Panc1 (cell line): ENCODE data around the gene AIF1. TPM values are rescaled to one million over a fixed set of nuclear protein-coding genes. Genes with fewer than 3 reads are reported as not detected.

ENCODE experiments used
- ATAC-seq: fragments of 200-7000 bp; cut with Tn5 transposase; 2 replicates; pipeline ENCODE4 v1.9.1; 2020; ENCODE audit warnings: mild to moderate bottlenecking, moderate library complexity
- BruUV-seq: library from RNA; stranded (reverse); fragments of 400-500 nt; replicated peaks from 2 replicates; lab custom pipeline; 2021; lab: Mats Ljungman, UMichigan
- CTCF ChIA-PET: fragments of 300-600 bp; sonication (Branson Sonifier 250); formaldehyde crosslinking; loops from one replicate; lab custom pipeline; 2022; ENCODE audit warnings: antibody characterized with exemption; lab: Charles Lee
- POLR2A ChIA-PET: fragments of 300-600 bp; sonication (Branson Sonifier 250); formaldehyde crosslinking; loops from one replicate; lab custom pipeline; 2022; ENCODE audit warnings: antibody characterized with exemption; lab: Charles Lee
- DNase-seq: peaks from one replicate; pipeline ENCODE4 v3.0.0-alpha.2; 2010; ENCODE audit warnings: low read depth, low spot score
- H3K27ac ChIP-seq: 2 replicates; pipeline ENCODE4 v1.5.1; 2011; ENCODE audit warnings: mild to moderate bottlenecking, low read length, inconsistent platforms
- H3K27me3 ChIP-seq: fragments of 200-500 bp; sonication (Bioruptor generic); 2 replicates; pipeline ENCODE4 v1.6.0; 2014; ENCODE audit warnings: low read length, inconsistent platforms; ENCODE audit not compliant: control insufficient read depth, insufficient read depth
- H3K36me3 ChIP-seq: fragments of 200-500 bp; sonication (Bioruptor generic); 2 replicates; pipeline ENCODE4 v1.5.1; 2014; ENCODE audit warnings: inconsistent platforms, mild to moderate bottlenecking, low read length, moderate library complexity; ENCODE audit not compliant: control insufficient read depth, insufficient read depth
- H3K4me1 ChIP-seq: 2 replicates; pipeline ENCODE4 v1.5.1; 2011; ENCODE audit warnings: inconsistent platforms, mild to moderate bottlenecking, low read length, moderate library complexity; ENCODE audit not compliant: control insufficient read depth, insufficient read depth
- H3K4me3 ChIP-seq, 2 experiments: 2 replicates each; pipeline ENCODE4 v1.5.1; 2011 to 2012; ENCODE audit warnings: low read depth in 2 of 2, low read length in 2 of 2, mild to moderate bottlenecking in 2 of 2, inconsistent platforms in 1 of 2, moderate library complexity in 1 of 2
- H3K9me3 ChIP-seq: fragments of 200-500 bp; sonication (Bioruptor generic); 2 replicates; pipeline ENCODE4 v1.5.1; 2014; ENCODE audit warnings: low read depth, mild to moderate bottlenecking, inconsistent platforms, low read length, moderate library complexity; ENCODE audit not compliant: control insufficient read depth, insufficient read depth
- POLR2AphosphoS5 ChIP-seq: IDR thresholded peaks from 2 replicates; pipeline ENCODE4 v1.6.1; 2012; ENCODE audit warnings: mild to moderate bottlenecking, low read depth, low read length, moderate library complexity
- SIN3A ChIP-seq: IDR thresholded peaks from 2 replicates; pipeline ENCODE4 v1.6.1; 2012; ENCODE audit warnings: low read depth, mild to moderate bottlenecking, low read length, moderate library complexity, borderline replicate concordance; ENCODE audit not compliant: insufficient read depth
- TCF7L2 ChIP-seq: IDR thresholded peaks from 2 replicates; pipeline ENCODE4 v1.6.1; 2011; ENCODE audit warnings: mild to moderate bottlenecking, low read depth, low read length, inconsistent platforms
- in situ Hi-C: cut with HindIII; loops from 2 replicates; pipeline ENCODE4 v1.10.0; 2016; ENCODE audit warnings: low sequenced_read_pairs, low pct_unique_long_range_greater_than_20kb
- intact Hi-C: fragments of 100-400 bp; cut with micrococcal nuclease; formaldehyde crosslinking; loops from one replicate; pipeline ENCODE4 v1.10.0; 2022; ENCODE audit not compliant: unreplicated experiment
- total RNA-seq: library from RNA; stranded (reverse); gene quantifications from one replicate; pipeline ENCODE4 v1.2.1, GENCODE V29; 2021; ENCODE audit not compliant: unreplicated experiment
- TF ChIP-seq, protein P1 (sequence below): fragments of 450-650 bp; IDR thresholded peaks from 2 replicates; pipeline ENCODE4 v1.5.1; 2017; ENCODE audit warnings: mild to moderate bottlenecking
- TF ChIP-seq, protein P2 (sequence below), 2 experiments: IDR thresholded peaks; 2 replicates each; pipeline ENCODE4 v1.6.1; 2011 to 2012; ENCODE audit warnings: low read depth in 2 of 2, control low read depth in 1 of 2, low read length in 1 of 2, mild to moderate bottlenecking in 1 of 2, moderate library complexity in 1 of 2; ENCODE audit not compliant: insufficient read depth in 1 of 2

The AIF1 gene
- total RNA-seq, 1 experiment from 2014 or later = 0.44 TPM

DNA sequence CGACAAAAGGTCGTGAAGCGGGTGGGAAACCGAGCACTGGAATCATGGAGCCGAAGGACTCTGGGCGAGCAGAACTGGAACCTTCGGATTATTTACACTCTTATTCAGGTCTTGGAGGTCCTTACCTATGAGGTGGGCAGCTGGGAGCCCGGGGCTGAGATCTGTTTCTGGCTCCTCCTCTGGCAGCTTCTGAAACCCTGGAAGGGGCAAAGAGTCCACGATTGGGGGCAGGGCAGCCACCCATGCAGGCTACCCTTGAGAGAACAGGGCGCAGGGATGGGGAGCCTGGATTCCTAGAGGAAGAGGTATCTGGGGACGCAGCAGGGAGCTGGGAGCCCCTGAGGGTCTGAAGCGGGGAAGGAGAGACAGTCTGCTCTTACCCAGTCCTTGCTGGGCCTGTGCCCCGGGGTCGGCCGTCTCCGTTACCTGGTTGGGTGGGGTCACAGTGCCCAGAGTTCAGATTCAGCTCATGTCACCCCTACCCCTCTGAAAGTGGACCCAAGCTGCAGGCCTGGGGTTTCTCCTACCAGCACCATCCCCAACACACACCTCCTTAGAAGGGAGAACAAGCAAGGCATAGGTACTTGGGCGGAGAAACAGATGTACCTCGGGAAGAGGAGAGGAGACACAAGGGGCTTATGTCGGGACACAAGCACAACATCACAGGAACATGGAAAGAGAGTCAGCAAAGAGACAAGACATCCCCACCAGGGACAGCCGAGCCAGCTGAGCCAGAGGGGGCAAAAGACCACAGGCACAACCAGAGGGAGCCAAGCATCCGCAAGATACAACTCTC, 33.4 kb upstream of the AIF1 start:
- no peak for DNase-seq
- no peak; the same call in 1 of the 2 replicates for TF ChIP-seq POLR2AphosphoS5
- TF ChIP-seq TCF7L2 = no peak
- TF ChIP-seq, protein P1, sequence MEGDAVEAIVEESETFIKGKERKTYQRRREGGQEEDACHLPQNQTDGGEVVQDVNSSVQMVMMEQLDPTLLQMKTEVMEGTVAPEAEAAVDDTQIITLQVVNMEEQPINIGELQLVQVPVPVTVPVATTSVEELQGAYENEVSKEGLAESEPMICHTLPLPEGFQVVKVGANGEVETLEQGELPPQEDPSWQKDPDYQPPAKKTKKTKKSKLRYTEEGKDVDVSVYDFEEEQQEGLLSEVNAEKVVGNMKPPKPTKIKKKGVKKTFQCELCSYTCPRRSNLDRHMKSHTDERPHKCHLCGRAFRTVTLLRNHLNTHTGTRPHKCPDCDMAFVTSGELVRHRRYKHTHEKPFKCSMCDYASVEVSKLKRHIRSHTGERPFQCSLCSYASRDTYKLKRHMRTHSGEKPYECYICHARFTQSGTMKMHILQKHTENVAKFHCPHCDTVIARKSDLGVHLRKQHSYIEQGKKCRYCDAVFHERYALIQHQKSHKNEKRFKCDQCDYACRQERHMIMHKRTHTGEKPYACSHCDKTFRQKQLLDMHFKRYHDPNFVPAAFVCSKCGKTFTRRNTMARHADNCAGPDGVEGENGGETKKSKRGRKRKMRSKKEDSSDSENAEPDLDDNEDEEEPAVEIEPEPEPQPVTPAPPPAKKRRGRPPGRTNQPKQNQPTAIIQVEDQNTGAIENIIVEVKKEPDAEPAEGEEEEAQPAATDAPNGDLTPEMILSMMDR = no peak
- TF ChIP-seq SIN3A = no peak
- TF ChIP-seq, protein P2, sequence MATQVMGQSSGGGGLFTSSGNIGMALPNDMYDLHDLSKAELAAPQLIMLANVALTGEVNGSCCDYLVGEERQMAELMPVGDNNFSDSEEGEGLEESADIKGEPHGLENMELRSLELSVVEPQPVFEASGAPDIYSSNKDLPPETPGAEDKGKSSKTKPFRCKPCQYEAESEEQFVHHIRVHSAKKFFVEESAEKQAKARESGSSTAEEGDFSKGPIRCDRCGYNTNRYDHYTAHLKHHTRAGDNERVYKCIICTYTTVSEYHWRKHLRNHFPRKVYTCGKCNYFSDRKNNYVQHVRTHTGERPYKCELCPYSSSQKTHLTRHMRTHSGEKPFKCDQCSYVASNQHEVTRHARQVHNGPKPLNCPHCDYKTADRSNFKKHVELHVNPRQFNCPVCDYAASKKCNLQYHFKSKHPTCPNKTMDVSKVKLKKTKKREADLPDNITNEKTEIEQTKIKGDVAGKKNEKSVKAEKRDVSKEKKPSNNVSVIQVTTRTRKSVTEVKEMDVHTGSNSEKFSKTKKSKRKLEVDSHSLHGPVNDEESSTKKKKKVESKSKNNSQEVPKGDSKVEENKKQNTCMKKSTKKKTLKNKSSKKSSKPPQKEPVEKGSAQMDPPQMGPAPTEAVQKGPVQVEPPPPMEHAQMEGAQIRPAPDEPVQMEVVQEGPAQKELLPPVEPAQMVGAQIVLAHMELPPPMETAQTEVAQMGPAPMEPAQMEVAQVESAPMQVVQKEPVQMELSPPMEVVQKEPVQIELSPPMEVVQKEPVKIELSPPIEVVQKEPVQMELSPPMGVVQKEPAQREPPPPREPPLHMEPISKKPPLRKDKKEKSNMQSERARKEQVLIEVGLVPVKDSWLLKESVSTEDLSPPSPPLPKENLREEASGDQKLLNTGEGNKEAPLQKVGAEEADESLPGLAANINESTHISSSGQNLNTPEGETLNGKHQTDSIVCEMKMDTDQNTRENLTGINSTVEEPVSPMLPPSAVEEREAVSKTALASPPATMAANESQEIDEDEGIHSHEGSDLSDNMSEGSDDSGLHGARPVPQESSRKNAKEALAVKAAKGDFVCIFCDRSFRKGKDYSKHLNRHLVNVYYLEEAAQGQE (IDR thresholded peaks at IDR 0.05; ENCODE audit: insufficient read depth in 1 of 2, low read depth in 2 of 2, low read length in 1 of 2) = no peak
- in situ Hi-C loops (no loop called here), intact Hi-C loops (loop anchor here (2.0 kb wide), 1 partner anchor 15 kb away; no protein-coding TSS in a partner anchor)
- no peaks in the 10 kb centered on the region for H3K36me3 ChIP-seq
- peaks cover 22% of the 10 kb centered on the region for H3K4me1 ChIP-seq
- ChIA-PET POLR2A (no interaction called here), CTCF (interaction anchor here (3.0 kb wide), 1 partner anchor 16 kb away, joined by 22 read pairs; no protein-coding TSS in a partner anchor)
- BruUV-seq = no TSS peak
- H3K4me3 ChIP-seq = peak overlapping the region; percentile 78 to 80
- peak overlapping the region; percentile 84 for H3K27ac ChIP-seq
- no peaks in the 10 kb centered on the region for H3K9me3 ChIP-seq
- no peaks in the 10 kb centered on the region for H3K27me3 ChIP-seq
- ATAC-seq = peak; percentile 4; the same call in 1 of the 2 replicates

DNA sequence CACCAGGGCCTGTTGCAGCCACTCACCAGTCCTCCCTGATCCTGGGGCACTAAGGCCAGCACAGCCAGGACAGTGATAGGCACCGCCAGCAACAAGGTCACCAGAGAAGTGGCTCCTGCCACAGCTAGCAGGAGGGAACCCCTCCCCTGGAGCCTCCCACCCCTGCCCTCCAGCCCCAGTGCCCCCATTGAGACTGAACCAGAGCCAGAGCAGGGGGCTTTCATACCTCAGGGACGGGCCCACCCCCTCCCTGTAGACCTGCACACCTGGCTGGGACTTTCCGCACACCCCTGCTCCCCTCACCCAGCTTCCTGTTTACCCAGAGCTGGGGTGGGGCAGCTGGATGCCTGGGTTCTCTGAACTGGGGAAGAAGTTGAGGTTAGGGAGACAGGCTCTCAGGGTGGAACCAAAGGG, 32.8 kb upstream of the AIF1 start, which contains the start of gene LTB:
Gene LTB (minus strand): TSS at position 195 of the 414 bp plus-strand sequence. CDS start 7 bp downstream, at position 188.
- intact Hi-C loops = no loop called here
- TF ChIP-seq, protein P2 (IDR thresholded peaks at IDR 0.05; ENCODE audit: insufficient read depth in 1 of 2, low read depth in 2 of 2, low read length in 1 of 2) = no peak
- TF ChIP-seq, protein P1 = no peak
- TF ChIP-seq TCF7L2 (no peak), SIN3A (no peak), POLR2AphosphoS5 (no peak; the same call in 1 of the 2 replicates)
- Histone ChIP-seq H3K4me1 (peaks cover 22% of the 10 kb centered on the region), H3K36me3 (no peaks in the 10 kb centered on the region), H3K27me3 (no peaks in the 10 kb centered on the region), H3K4me3 (peak within 1 kb of the TSS; percentile 78 to 80), H3K9me3 (no peaks in the 10 kb centered on the region), H3K27ac (peak within 1 kb of the TSS; percentile 84)
- BruUV-seq = no TSS peak
- in situ Hi-C loops = no loop called here
- DNase-seq (no peak), ATAC-seq (no peak)
- ChIA-PET POLR2A (interaction anchor here (0.6 kb wide), 1 partner anchor 27 kb away, joined by 4 read pairs; no protein-coding TSS in a partner anchor), CTCF (interaction anchor here (3.0 kb wide), 1 partner anchor 15 kb away, joined by 22 read pairs; no protein-coding TSS in a partner anchor)
